ENCODE results near the gene TTC7B.

GRCh38 chr14:90850487-90850886, 34.3 kb upstream of the TTC7B start:
- TF ChIP-seq, protein P1, sequence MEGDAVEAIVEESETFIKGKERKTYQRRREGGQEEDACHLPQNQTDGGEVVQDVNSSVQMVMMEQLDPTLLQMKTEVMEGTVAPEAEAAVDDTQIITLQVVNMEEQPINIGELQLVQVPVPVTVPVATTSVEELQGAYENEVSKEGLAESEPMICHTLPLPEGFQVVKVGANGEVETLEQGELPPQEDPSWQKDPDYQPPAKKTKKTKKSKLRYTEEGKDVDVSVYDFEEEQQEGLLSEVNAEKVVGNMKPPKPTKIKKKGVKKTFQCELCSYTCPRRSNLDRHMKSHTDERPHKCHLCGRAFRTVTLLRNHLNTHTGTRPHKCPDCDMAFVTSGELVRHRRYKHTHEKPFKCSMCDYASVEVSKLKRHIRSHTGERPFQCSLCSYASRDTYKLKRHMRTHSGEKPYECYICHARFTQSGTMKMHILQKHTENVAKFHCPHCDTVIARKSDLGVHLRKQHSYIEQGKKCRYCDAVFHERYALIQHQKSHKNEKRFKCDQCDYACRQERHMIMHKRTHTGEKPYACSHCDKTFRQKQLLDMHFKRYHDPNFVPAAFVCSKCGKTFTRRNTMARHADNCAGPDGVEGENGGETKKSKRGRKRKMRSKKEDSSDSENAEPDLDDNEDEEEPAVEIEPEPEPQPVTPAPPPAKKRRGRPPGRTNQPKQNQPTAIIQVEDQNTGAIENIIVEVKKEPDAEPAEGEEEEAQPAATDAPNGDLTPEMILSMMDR (IDR thresholded peaks at IDR 0.05; ENCODE audit: poor library complexity, severe bottlenecking), result no peak
- TF ChIP-seq EP300 (conservative IDR thresholded peaks at IDR 0.05; ENCODE audit: poor library complexity, severe bottlenecking), result no peak
- TF ChIP-seq TAF1 (IDR thresholded peaks at IDR 0.05; ENCODE audit: low read depth), result no peak
- TF ChIP-seq MXI1 (conservative IDR thresholded peaks at IDR 0.05; ENCODE audit: poor library complexity, severe bottlenecking), result no peak
- TF ChIP-seq EZH2 (IDR thresholded peaks at IDR 0.05; ENCODE audit: borderline replicate concordance, insufficient read depth, low read length, poor library complexity, severe bottlenecking), result no peak
- TF ChIP-seq RAD21 (conservative IDR thresholded peaks at IDR 0.05), result no peak
- TF ChIP-seq POLR2AphosphoS5 (IDR thresholded peaks at IDR 0.05), result no peak
- TF ChIP-seq REST (IDR thresholded peaks at IDR 0.05; ENCODE audit: borderline replicate concordance), result no peak
- no peak for TF ChIP-seq SMC3 (conservative IDR thresholded peaks at IDR 0.05; ENCODE audit: poor library complexity)
